Forelimb muscle (tissue), 1 donor: ENCODE data around the gene ZNRF3. TPM values are rescaled to one million over a fixed set of nuclear protein-coding genes. Genes with fewer than 3 reads are reported as not detected.
"Not testable (repeated sequence)": the region's sequence is repeated elsewhere in the genome, so short reads cannot be mapped to it uniquely, and the experiment has no call there.

ENCODE experiments used
- DNase-seq: peaks from one replicate; pipeline ENCODE4 v3.0.0-alpha.2; 2013; ENCODE audit warnings: low read depth
- polyA plus RNA-seq: library from polyadenylated mRNA; unstranded; fragments of 120-200 nt; gene quantifications from one replicate; pipeline ENCODE4 v1.2.1, GENCODE V29; 2013; ENCODE audit not compliant: insufficient read length

The ZNRF3 gene
- polyA plus RNA-seq, 1 donor: 9.7 TPM

DNA sequence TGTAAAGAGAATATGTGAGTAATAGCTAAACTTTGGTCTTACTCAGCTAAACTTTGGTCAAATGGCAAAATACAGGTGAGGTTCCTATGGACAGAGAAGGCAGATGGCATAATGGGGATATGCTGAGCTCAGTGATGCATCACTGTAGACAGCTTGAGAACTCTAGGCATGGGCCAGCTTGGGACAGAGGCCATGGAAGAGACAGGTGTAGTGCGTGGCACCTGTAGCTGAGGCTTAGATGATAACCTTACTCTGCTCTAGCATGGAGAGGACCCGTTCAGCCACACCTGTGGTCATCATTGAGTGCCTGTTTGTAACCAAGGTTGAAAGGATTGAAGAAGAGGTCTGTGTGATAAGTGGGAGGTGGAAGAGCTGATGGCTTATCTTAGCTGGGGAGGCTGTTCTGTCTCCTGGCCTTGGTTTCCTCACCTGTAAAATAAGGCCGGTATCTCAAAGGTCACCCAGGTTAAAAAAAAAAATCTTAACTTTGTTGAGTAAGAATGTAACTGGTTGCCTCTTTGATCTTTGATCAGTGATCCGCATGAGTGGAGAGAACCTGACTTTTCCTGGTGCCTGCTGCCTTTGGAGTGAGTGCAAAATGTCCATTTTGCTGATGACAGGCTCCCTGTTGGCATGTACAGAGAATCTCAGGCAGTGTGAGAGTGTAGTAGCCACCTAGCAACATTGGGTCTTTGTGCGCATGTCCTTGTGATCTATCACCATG lies 48.6 kb downstream of the ZNRF3 start:
- no peak for DNase-seq

DNA sequence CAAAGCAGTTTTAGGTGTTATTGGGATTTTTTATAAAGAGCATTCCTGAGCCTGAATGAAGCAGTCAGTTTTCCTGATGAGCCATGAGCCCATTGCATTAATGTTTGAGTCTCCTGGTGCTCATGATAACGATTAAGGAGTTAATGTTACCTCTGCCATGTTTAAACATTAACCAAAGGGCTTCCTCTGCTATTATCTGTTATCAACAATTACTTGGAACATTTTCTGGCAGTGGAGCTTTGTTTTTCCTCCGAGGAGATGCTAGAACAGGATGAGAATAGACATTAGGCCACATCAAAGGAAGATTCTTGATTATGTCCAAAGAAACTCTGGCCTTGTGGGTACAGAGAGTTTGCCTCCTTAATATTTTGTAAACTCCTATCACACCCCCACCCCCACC lies 49.9 kb downstream of the ZNRF3 start:
- no peak for DNase-seq

DNA sequence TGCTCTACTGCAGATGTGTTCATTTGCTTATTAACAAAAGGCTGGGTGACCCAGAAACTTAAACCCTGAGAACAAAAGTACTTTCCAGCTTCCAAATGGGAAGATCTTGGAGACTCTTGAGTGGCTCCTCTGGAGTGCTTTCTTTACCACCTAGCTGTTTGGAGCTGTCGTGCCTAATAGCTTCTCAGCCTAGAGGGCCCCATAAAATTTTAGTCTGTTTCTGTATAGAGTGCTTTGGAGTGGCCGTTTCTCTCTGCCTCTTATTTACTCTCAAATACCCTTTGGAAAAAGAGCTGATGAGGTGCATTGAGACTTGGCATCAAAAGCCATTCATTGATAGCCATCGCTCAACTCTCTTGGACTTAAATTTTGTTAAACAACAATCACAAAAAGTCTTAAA lies 50.7 kb downstream of the ZNRF3 start:
- DNase-seq: no peak

DNA sequence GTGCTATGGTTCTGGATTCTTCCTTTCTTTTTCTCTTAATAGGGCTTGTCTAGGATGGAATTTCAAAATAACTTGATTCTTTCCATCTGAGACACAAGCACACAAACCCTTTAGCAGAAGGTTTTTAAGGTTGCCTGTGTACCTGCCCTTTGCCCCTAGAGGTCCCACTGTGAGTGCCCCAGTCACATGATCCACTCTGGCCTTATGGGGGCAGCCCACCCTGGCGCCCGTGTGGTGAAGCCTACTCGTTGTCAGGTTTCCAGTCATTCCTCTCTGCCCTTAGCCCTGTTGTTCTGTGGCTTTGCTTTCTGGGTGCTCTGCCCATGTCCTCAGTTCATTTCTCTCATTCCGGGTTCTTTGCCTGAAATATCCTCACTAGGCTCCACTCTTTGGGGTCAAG lies 51.8 kb downstream of the ZNRF3 start:
- DNase-seq: no peak

DNA sequence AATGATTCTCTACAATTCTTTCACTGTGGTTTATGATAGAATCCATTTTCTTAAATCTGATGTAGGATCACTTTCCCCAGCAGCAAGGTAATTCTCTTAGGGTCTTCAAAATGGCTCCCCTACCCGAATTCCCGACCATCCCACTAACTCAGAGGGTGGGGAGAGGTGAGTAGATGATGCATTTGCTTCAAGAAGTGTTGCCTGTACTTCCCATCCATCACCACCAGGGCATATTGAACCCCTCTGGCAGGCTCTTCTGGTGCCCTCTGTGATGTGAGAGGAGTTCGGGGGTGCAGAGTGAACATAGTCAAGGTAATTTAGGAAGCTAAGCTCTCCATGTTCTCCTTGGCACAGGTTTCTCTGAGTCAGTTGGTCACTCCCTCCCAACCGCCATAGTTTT lies 52.3 kb downstream of the ZNRF3 start:
- DNase-seq: no peak

DNA sequence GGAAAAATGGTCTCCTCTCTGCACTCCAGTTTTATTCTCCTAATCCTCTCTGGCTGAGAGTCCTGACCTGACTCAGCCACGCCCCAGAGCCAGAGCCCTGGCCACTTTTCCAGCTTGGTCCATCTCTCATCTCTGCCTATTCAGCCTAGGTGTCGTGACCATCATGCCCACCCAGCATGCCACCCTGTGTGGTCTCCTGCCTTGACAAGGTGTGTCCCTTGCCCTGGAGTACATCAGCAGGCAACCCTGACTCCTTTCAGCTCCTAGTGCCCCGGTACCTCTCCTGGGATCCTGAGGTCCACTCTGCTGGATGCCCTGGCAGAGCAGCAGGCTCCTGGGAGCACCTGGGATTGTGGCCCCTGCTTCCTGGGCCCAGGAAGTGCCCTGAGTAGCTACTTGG lies 52.8 kb downstream of the ZNRF3 start:
- DNase-seq: no peak

DNA sequence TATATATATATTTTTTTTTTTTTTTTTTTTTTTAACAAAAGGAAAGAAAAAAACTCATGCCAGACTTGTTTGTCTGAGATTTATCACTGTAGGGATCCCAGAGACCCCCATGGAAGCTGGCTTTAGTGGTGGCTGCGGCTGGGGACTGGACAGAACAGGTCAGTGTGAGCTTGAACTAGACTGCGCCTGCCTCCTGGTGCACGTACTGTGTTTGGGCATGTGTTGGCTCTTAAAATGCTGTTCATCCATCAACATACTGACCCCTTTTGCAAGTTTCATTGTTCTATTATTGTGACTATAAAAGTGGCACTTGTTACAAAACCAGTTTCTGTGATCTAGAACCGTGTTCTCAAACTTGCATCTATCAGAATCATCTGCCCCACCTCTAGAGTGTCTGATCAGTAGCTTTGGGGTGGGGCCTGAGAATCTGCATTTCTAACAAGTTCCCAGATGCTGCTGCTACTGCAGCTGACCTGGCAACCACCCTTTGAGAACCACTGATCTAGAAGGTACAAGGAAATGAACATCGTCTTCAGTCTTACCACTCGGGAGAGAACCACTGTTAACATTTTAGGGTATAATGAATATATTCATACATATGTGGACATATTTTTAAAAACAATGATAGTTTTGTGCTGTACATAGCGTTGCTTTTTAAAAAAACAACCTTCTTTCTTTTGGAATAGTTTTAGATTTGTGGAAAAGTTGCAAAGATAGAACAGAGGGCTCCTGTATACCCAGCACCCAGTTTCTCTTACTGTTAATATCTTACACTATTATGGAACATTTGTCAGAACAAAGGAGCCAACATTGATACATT lies 54.0 kb downstream of the ZNRF3 start:
- DNase-seq: no peak

DNA sequence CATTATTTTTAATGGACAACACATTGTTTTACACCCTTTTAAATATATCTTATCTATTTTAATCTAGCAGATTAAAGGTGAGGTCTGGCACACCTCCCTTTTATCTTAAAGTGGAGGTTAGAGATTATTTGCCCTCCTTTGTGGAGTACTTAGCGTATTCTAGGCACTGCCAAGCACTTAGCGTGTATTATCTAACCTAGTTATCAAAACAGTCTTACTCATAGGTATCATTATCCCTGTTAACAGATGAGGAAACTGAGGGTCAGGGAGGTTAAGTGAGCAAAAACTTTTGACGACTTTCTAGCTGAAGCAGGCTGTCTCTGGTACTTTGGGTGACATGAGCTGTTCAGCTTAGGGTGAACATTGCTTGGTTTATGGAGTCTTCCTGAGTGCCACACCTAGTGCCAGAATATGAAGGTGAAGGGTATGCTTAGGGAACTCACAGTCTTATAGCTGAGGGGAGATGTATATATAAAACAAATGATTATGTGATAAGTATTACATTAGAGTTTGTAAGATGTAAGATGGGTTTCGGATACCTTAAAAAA lies 55.0 kb downstream of the ZNRF3 start:
- DNase-seq: no peak

DNA sequence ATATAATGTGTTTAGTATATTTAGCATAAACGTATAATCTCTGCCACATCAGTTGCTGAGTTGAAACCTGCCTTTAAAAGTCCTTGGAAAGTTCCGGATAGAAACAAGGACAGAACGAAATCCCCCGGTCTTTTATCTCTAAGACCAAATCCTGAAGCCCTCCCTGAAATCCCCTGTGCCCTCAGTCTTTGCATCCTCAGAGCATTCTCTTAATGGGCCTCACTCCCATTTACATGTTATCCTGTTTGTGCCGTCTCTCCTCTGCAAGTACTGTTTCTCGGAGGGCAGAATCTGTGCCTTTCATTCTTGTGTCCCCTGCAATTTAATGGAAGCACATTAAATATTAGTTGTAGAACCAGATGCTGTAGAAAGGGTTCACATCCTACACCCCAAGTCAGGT lies 56.0 kb downstream of the ZNRF3 start:
- no peak for DNase-seq

DNA sequence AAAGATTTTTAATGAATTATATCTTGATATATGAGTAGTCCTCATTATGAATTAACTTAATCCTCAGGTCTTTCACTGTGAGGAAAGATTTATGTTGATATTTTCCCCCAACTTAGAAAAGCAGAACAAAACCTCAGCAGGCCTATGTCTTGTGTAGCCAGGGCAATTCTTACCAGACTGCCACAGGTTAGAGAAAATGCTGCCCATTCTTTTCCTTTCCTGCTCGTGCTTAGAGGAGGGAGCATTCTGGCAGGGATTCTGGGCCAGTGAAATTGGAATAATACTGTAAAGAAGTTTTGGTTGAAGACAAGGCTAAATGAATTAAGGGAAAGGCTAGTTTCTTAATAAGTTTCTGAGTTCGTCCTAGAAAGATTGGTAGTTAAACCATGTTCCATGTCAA lies 56.6 kb downstream of the ZNRF3 start:
- no peak for DNase-seq

DNA sequence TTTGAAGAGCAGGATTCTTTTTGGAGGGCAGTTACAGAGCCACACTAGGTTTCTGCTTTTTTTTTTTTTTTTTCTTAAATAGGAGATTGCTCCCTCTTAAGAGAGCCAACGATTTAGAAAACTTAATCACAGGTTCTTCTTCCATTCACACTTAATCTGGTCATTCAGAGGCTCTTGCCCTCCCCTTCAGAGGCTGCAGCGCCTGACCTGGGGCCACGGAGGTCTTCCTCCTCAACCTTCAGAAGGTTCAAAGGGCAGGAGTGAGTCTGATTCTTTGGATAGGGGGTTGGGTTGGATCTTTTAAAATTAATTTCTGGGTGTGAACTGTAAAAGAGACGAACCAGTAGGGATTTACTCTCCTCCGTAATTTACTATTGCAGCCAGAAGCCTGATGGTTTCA lies 57.1 kb downstream of the ZNRF3 start:
- no peak for DNase-seq

DNA sequence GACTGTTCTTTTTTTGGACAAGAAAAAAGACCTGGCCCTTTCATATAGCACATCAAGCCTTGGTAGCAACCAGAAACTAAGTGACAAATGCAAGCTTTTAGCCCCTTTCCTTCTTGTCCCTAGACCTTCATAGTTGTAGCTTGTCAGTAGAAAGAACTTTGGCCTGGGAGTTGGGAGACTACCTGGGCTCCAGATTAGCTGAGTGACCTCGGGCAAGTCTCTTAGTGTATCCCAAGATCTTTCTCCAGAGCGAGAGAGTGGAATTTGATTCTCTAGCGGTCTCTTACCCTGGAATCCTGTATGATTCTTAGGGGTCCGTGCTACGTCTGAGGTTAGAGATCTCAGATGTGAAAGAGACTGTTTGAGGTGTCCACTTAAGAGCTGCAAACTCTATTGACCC lies 59.0 kb downstream of the ZNRF3 start:
- no peak for DNase-seq

DNA sequence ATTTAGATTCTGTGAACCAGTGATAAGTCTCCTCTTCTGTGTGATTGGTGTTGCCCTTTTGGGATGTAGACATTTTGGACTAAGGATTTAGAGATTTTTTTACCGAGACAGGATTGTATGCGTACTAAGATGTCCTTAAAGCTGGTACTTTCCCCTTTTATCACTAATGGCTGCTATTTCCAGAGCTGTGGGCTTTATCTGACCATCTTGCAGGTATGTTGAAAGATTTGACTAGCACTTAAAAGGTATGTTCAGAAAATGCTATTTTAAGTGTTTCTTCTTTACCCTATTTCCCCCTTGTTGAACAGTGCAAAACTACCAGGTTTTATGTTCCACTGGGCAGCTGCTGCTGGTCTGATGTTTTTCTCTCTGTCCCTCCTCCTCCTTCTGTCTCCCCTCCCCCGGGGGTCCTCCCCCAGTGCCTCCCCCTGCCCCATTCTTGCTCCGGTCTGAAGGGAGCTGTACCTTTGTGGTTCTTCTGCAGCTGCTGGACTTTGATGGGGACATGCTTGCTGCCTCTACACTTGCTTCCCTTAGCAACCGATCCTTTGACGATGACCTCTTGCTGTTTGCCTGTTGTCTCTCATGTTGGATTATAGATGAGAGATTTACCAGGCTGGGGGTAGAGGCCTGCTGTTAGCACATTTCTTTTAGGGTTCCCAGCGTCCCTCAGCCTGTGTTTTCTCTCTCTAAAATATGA lies 59.6 kb downstream of the ZNRF3 start:
- DNase-seq: no peak

DNA sequence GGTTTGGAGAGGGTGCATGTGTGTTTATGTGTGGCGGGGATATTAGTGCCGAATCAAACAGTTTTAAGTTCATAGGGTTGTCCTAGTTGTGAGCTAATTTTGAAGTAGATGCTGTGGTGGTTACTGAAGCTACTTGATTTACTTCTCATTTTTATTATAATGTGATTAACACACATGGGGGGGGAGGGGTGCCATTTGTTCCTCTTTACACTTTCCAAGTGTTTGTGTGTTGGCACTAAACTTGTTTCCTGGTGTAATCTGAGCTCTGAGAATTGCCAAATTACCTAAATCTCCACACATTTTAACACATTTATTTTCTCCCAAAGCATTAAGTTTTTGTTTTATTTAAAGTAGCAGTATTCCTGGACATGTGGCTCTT lies 60.1 kb downstream of the ZNRF3 start:
- no peak for DNase-seq

DNA sequence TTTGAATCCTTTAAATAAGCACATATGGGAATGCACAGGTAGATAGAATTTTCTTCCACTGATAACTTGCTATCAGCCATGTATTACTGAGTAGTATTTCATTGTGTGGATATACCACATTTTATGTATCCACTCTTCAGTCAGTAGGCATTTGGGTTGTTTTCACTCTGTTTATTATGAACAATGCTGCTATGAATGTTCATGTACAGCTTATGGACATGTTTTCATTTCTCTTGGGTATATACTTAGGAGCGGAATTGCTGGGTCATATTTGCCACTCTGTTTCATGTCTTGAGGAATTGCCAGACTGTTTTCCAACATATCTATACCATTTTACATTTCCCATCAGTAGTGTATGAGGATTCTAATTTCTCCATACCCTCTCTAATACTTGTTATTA lies 63.8 kb downstream of the ZNRF3 start:
- no peak for DNase-seq

DNA sequence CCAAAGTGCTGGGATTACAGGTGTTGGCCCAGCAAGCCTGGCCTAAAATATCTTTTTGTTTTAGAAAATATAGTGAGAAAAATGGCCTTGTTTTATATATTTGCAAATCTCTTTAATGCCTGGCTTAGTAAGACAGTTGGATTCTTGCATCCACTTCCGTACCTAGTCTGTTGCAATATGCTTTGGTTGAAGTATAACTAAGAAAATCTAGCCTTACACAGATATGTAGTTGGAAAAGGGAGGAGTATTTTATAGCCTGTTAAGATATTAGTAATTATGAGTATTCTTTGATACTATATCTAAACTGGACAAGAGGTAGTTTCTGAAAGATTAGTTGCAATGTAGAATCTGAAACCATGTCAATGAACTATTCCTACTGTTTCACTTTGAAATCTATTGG lies 65.1 kb downstream of the ZNRF3 start:
- no peak for DNase-seq

DNA sequence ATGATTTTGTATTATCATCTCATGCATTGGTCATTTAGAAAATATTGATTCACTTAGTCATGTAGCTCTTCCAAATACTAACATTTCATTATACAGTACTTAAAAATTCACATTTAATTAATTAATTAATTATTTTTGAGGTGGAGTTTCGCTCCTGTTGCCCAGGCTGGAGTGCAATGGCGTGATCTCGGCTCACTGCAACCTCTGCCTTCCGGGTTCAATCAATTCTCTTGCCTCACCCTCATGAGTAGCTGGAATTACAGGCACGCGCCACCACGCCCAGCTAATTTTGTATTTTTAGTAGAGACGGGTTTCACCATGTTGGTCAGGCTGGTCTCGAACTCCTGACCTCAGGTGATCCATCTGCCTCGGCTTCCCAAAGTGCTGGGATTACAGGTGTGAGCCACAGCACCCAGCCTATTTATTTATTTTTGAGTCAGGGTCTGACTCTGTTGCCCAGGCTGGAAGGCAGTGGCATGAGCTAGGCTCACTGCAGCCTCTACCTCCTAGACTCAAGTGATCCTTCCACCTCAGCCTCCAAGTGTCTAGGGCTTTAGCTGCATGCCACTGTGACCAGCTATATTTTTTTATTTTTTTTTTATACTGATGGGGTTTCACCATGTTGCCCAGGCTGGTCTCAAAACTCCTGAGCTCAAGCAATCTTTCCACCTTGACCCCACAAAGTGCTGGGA lies 65.6 kb downstream of the ZNRF3 start:
- DNase-seq: not testable (repeated sequence)

DNA sequence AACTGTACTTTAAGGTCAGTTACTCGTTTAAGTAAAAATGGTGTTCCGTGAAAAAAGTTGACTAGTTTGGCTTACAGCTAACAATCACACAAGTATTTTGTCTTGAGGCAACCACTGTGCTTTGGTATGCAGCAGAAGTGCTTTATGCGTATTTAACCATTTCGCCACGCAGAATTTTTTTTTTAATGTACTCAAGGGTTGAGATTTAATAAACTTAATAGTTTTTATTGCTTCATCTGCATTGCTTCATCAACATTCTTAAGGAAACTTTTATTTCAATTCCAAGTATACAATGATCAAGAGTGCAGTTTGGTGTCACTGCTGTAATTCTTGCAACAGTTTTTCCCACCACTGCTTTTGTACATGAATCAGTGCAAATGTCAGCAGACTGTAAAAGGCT lies 66.4 kb downstream of the ZNRF3 start:
- DNase-seq: no peak

DNA sequence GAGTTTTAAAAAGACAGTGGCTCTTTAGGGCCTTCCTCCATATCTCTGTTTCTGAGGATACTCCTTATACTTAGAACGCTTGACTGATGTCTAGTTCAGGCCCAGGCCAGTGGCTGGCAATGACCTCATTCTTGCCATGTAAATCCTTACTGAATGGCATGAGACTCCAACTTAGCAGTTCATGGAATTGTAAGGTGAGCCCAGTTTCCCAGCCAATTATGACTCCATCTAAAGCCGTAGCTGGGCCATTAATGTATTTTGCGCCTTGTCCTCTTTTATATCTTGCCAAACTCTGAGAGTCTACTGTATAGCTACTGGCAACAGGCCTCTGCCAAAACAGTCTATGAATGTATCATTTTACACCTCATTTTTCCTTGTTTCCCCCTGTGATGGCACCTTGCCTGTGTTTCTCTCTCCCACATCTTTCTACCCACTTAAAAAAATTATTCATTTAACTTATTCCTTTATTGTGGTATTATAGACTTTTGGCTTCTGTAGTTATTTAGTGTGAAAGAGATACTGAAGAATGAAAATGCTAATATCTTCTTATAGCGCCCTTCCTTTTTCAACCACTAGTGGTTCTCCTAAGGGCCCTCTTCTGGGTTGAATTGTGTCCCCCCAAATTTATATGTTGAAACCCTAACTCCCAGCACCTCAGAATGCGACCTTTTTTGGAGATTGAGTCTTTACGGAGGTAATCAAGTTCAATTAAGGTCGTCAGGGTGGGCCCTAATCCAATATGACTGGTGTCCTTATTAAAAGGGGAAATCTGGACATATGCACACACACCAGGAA lies 67.4 kb downstream of the ZNRF3 start:
- DNase-seq: no peak

DNA sequence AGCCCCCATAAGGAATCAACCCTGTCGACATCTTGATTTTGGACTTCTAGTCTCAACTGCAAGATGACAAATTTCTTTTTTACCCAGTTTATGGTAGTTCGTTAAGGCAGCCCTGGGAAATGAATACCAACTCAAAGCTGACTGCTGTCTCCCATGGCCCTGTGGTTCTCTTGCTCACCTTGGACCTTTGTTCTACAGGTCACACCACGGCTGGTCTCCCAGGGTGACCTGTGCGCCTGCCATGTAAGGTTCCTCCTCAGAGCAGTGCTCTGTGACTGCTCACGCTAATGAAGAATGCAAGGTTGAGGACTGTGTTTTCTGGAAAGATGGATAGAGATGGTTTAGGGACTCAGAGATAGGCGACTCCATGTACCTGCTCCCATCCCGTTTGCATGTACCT lies 68.2 kb downstream of the ZNRF3 start:
- no peak for DNase-seq

DNA sequence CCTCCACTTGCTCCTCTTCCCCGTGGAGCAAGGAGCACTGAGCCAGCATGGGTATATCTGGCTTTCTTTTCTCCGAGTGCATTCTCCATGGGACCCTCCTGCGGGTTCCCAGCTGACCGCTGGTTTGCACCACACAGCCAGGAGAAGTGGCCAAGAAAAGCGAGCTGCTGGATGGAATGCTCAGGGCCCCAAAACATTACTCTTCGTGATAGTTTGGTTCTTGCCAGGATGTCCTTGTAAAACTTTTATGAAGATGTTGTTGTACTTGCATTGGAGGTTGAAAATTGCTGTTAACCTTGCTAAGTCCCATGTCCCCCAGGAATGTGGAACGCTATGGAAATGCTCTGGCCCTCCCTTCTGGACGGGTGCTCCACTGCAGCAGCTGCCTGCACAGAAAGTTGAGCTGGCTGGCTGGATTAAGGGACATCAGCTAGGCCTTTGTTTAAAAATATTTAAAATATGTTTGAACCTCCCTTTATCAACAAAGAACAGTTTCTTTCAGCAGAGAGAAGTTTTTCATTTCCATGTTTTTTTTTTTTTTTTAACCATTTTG lies 68.7 kb downstream of the ZNRF3 start:
- peak; percentile 36 for DNase-seq
